HepG2 (cell line): ENCODE results near the gene MPST. TPM values are rescaled to one million over a fixed set of nuclear protein-coding genes. Genes with fewer than 3 reads are reported as not detected.

Experiments used
- ATRX ChIP-seq: sonication (generic); formaldehyde crosslinking; IDR thresholded peaks from 2 replicates; pipeline ENCODE4 v1.4.0; 2020; ENCODE audit warnings: missing genetic modification reagents, borderline replicate concordance
- CHD2 ChIP-seq: IDR thresholded peaks from 2 replicates; pipeline ENCODE4 v1.6.1; 2011; ENCODE audit warnings: low read depth, low read length, improper control_type of control experiment
- E2F5 ChIP-seq: sonication (generic); formaldehyde crosslinking; conservative IDR thresholded peaks from 2 replicates; pipeline ENCODE4 v1.4.0; 2020; ENCODE audit warnings: missing genetic modification reagents
- KDM5B ChIP-seq: sonication (generic); formaldehyde crosslinking; IDR thresholded peaks from 2 replicates; pipeline ENCODE4 v1.4.0; 2020; ENCODE audit warnings: missing genetic modification reagents, mild to moderate bottlenecking, borderline replicate concordance
- MXD4 ChIP-seq: IDR thresholded peaks from 2 replicates; pipeline ENCODE4 v1.6.1; 2016; ENCODE audit warnings: mild to moderate bottlenecking, missing biosample characterization, missing genetic modification reagents
- NFE2L1 ChIP-seq: sonication (generic); formaldehyde crosslinking; IDR thresholded peaks from 2 replicates; pipeline ENCODE4 v1.4.0; 2020; ENCODE audit warnings: missing genetic modification reagents, mild to moderate bottlenecking, borderline replicate concordance
- NONO ChIP-seq, 2 experiments: fragments of 450-650 bp in 1 of 2; sonication (generic) in 1 of 2; formaldehyde crosslinking in 1 of 2; IDR thresholded peaks in 1 of 2; conservative IDR thresholded peaks in 1 of 2; 2 replicates each; pipeline versions ENCODE4 v1.6.1 to v1.8.0; 2017 to 2022; ENCODE audit warnings: mild to moderate bottlenecking in 1 of 2, missing genetic modification reagents in 1 of 2, moderate library complexity in 1 of 2
- TEAD2 ChIP-seq: sonication (generic); formaldehyde crosslinking; IDR thresholded peaks from 2 replicates; pipeline ENCODE4 v1.9.0; 2021; ENCODE audit warnings: missing genetic modification reagents
- THAP8 ChIP-seq: sonication (generic); formaldehyde crosslinking; IDR thresholded peaks from 2 replicates; pipeline ENCODE4 v1.5.1; 2020; ENCODE audit warnings: missing genetic modification reagents, mild to moderate bottlenecking, borderline replicate concordance
- U2AF1 ChIP-seq: fragments of 200-400 bp; formaldehyde crosslinking; optimal IDR thresholded peaks from 2 replicates; pipeline ENCODE3; 2017; ENCODE audit warnings: mild to moderate bottlenecking, low read depth, low read length
- ZBTB20 ChIP-seq: sonication (generic); formaldehyde crosslinking; IDR thresholded peaks from 2 replicates; pipeline ENCODE4 v1.8.1; 2023; ENCODE audit warnings: missing genetic modification reagents, low read depth, mild to moderate bottlenecking, borderline replicate concordance
- ZBTB43 ChIP-seq: sonication (generic); formaldehyde crosslinking; conservative IDR thresholded peaks from 2 replicates; pipeline ENCODE4 v1.4.0; 2020; ENCODE audit warnings: missing genetic modification reagents
- ZIK1 ChIP-seq: sonication (generic); formaldehyde crosslinking; IDR thresholded peaks from 2 replicates; pipeline ENCODE4 v1.5.0; 2020; ENCODE audit warnings: mild to moderate bottlenecking, low read depth, missing genetic modification reagents, borderline replicate concordance
- ZNF432 ChIP-seq: sonication (generic); formaldehyde crosslinking; IDR thresholded peaks from 2 replicates; pipeline ENCODE4 v1.5.0; 2020; ENCODE audit warnings: missing genetic modification reagents, mild to moderate bottlenecking, borderline replicate concordance
- ZNF503 ChIP-seq: sonication (generic); formaldehyde crosslinking; IDR thresholded peaks from 2 replicates; pipeline ENCODE4 v1.4.0; 2020; ENCODE audit warnings: missing genetic modification reagents
- ZNF674 ChIP-seq: sonication (generic); formaldehyde crosslinking; IDR thresholded peaks from 2 replicates; pipeline ENCODE4 v1.5.0; 2020; ENCODE audit warnings: low read depth, mild to moderate bottlenecking, missing genetic modification reagents
- ZNF776 ChIP-seq: sonication (generic); formaldehyde crosslinking; IDR thresholded peaks from 2 replicates; pipeline ENCODE4 v1.4.0; 2020; ENCODE audit warnings: mild to moderate bottlenecking, missing genetic modification reagents
- polyA plus RNA-seq, 8 experiments: library from polyadenylated mRNA; depleted of rRNA in 3 of 8; stranded (reverse) in 7 of 8; unstranded in 1 of 8; fragments of >200 nt; fragmentation: Illumina TruSeq in 4 of 8; extraction: Trizol in 4 of 8; gene quantifications; 2 replicates each; pipeline versions ENCODE4 v1.2.1 to v1.2.3, GENCODE V29; 2011 to 2016; ENCODE audit warnings: low read depth in 4 of 8, missing spikeins in 1 of 8, mixed read lengths in 1 of 8; ENCODE audit not compliant: insufficient read depth in 1 of 8
- total RNA-seq, 5 experiments: library from RNA; depleted of rRNA; stranded (reverse); fragments of >200 nt; fragmentation: Illumina TruSeq; extraction: Trizol; gene quantifications; 2 replicates each; pipeline ENCODE4 v1.2.3, GENCODE V29; 2016; ENCODE audit warnings: low read depth in 1 of 5

The MPST gene
- total and polyA plus RNA-seq, 2 of the 13 experiments (the other 11 are each of a cell fraction or from before 2014, with no cell fraction given) = 133 to 141 TPM

DNA sequence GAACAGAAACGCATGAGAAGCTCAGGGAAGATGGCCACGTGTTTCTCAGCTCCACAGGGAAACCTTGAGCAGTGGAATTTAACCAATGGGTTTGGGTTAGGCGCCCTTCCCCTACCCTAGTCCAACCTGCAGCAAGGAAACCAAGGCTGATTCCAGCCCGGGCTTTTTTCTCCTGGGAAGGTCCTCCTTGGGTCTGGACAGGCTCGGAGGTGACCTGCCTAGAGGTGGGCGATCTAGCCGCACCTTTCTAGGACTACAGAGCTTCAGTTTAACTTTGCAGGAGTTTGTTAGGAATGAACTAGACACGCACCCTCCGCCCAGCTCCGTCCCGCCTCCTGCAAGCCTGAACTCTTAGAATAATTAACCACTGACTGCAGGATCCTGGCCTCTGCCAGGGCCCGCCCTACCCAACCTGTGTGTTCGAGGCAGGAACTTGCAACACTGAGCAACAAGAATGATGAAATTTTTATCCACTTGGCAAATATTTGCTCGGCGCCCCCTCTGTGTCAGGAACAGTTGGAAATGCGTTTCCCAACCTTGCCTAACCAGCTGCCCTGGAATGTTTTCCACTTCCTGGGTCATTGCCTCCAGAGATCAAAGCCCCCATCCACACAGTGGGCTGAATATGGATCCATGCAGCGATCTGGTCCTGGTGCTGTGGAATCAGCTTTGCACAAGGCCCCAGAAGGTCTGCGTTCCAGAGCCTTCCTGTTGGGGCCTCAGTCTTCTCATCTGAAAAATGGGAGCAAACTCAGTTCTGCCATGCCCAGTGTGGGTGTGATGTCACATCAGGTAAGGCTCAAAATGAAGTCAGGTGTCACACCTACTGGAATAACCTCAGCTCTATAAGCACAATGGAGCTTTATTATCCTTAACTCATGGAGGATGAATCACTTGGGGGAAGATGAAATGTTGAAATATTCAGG lies 13.3 kb downstream of the MPST start (continued):
- TF ChIP-seq E2F5 (no peak), NONO (IDR thresholded peaks at IDR 0.05) (no peak), NONO (CRISPR knock-in tag; conservative IDR thresholded peaks at IDR 0.05) (peak; percentile 96), CHD2 (no peak), ZNF776 (no peak), U2AF1 (peak; percentile 40), TEAD2 (no peak), ZBTB43 (CRISPR knock-in tag) (0 out of 2 replicates have a peak, but pooled peaks have one; percentile 16), ZNF674 (CRISPR knock-in tag) (no peak), ZBTB20 (CRISPR knock-in tag) (peak; percentile 96), THAP8 (CRISPR knock-in tag) (no peak), ATRX (CRISPR knock-in tag) (no peak), ZIK1 (no peak; the same call in 1 of the 2 replicates), KDM5B (CRISPR knock-in tag) (peak; percentile 59; the same call in 1 of the 2 replicates), MXD4 (CRISPR knock-in tag) (peak; percentile 72; the same call in 1 of the 2 replicates), NFE2L1 (CRISPR knock-in tag) (no peak), ZNF503 (CRISPR knock-in tag) (peak; percentile 98), ZNF432 (no peak)
